SK-N-SH (cell line): ENCODE results near the gene COL24A1. TPM values are rescaled to one million over a fixed set of nuclear protein-coding genes. Genes with fewer than 3 reads are reported as not detected.

Experiments
- CTCF ChIA-PET: fragments of 300-600, 350-600 bp; formaldehyde crosslinking; extraction: SDS; loops from one replicate; lab custom pipeline; 2021; lab: Yijun Ruan, JAX
- POLR2A ChIA-PET: fragments of 350-600 bp; sonication (Branson Sonifier 250); formaldehyde crosslinking; extraction: SDS; loops from one replicate; lab custom pipeline; 2020; ENCODE audit warnings: antibody characterized with exemption, inconsistent platforms; lab: Yijun Ruan, JAX
- DNase-seq: peaks from one replicate; pipeline ENCODE4 v3.0.0; 2012
- H2AFZ ChIP-seq: fragments of 200-600 bp; sonication (generic); 2 replicates; pipeline ENCODE4 v1.8.1; 2016; ENCODE audit warnings: antibody characterized with exemption, mild to moderate bottlenecking, low read depth
- H3F3A ChIP-seq: fragments of 200-600 bp; sonication (generic); replicated peaks from 2 replicates; pipeline ENCODE3; 2016; ENCODE audit warnings: antibody characterized with exemption, mild to moderate bottlenecking; ENCODE audit not compliant: insufficient read depth
- H3K27ac ChIP-seq, 2 experiments: fragments of 200-500 bp in 1 of 2; fragments of 200-600 bp in 1 of 2; sonication (Bioruptor generic) in 1 of 2; sonication (generic), shearing (Covaris generic) in 1 of 2; 2 replicates each; pipeline versions ENCODE4 v1.5.1 to v1.6.1; 2014 to 2016; ENCODE audit warnings: low read depth in 2 of 2, inconsistent platforms in 1 of 2, low read length in 1 of 2, mild to moderate bottlenecking in 1 of 2, mixed read lengths in 1 of 2
- H3K27me3 ChIP-seq: fragments of 200-600 bp; sonication (generic), shearing (Covaris generic); 2 replicates; pipeline ENCODE4 v1.6.1; 2016; ENCODE audit warnings: mixed run types; ENCODE audit not compliant: insufficient read depth
- H3K36me3 ChIP-seq, 2 experiments: fragments of 200-500 bp in 1 of 2; fragments of 200-600 bp in 1 of 2; sonication (Bioruptor generic) in 1 of 2; sonication (generic) in 1 of 2; replicated peaks in 1 of 2; 2 replicates each; pipeline versions ENCODE3 to v1.5.1; 2014 to 2016; ENCODE audit warnings: low read length in 1 of 2, mild to moderate bottlenecking in 1 of 2; ENCODE audit not compliant: insufficient read depth in 2 of 2, control insufficient read depth in 1 of 2
- H3K4me1 ChIP-seq, 2 experiments: fragments of 200-500 bp in 1 of 2; fragments of 200-600 bp in 1 of 2; sonication (Bioruptor generic) in 1 of 2; sonication (generic), shearing (Covaris generic) in 1 of 2; 2 replicates each; pipeline versions ENCODE4 v1.5.1 to v1.6.1; 2014 to 2016; ENCODE audit warnings: low read depth in 1 of 2, low read length in 1 of 2, mixed run types in 1 of 2; ENCODE audit not compliant: insufficient read depth in 2 of 2, control insufficient read depth in 1 of 2
- H3K4me2 ChIP-seq: fragments of 200-600 bp; sonication (generic), shearing (Covaris generic); 2 replicates; pipeline ENCODE4 v1.6.1; 2017; ENCODE audit warnings: mixed run types
- H3K4me3 ChIP-seq, 2 experiments: fragments of 200-500 bp in 1 of 2; fragments of 200-600 bp in 1 of 2; sonication (Bioruptor generic) in 1 of 2; sonication (generic), shearing (Covaris generic) in 1 of 2; 2 replicates each; pipeline versions ENCODE4 v1.5.1 to v1.8.1; 2014 to 2016; ENCODE audit warnings: low read depth in 2 of 2, inconsistent platforms in 1 of 2, low read length in 1 of 2, mild to moderate bottlenecking in 1 of 2, mixed read lengths in 1 of 2, moderate library complexity in 1 of 2
- H3K79me2 ChIP-seq: fragments of 200-600 bp; sonication (generic); 2 replicates; pipeline ENCODE4 v1.8.1; 2017; ENCODE audit warnings: mild to moderate bottlenecking; ENCODE audit not compliant: insufficient read depth
- H3K9ac ChIP-seq: fragments of 200-600 bp; sonication (generic); 2 replicates; pipeline ENCODE4 v1.6.1; 2017; ENCODE audit warnings: mixed run types
- H3K9me2 ChIP-seq: fragments of 200-600 bp; sonication (generic); 2 replicates; pipeline ENCODE4 v1.6.1; 2017; ENCODE audit warnings: mixed run types
- H3K9me3 ChIP-seq: fragments of 200-600 bp; sonication (generic); 2 replicates; pipeline ENCODE4 v1.6.1; 2017; ENCODE audit warnings: mixed run types, mild to moderate bottlenecking, moderate library complexity
- H4K20me1 ChIP-seq: fragments of 200-600 bp; sonication (generic); 2 replicates; pipeline ENCODE4 v1.6.1; 2017; ENCODE audit warnings: mild to moderate bottlenecking, mixed run types; ENCODE audit not compliant: insufficient read depth
- CTCF ChIP-seq: fragments of 200-600 bp; sonication (generic); IDR thresholded peaks from 2 replicates; pipeline ENCODE4 v1.6.1; 2017; ENCODE audit warnings: antibody characterized with exemption, mild to moderate bottlenecking, moderate library complexity
- EP300 ChIP-seq, 2 experiments: IDR thresholded peaks; 2 replicates each; pipeline versions ENCODE4 v1.4.0 to v1.6.1; 2012; ENCODE audit warnings: borderline replicate concordance in 1 of 2, low read depth in 1 of 2, low read length in 1 of 2
- EZH2phosphoT487 ChIP-seq: fragments of 200-600 bp; sonication (generic); IDR thresholded peaks from 2 replicates; pipeline ENCODE4 v1.6.1; 2017; ENCODE audit warnings: low read depth, mixed run types, mild to moderate bottlenecking, antibody characterized with exemption, moderate library complexity, borderline replicate concordance
- FOXJ3 ChIP-seq: sonication (generic); formaldehyde crosslinking; IDR thresholded peaks from 2 replicates; pipeline ENCODE4 v1.5.1; 2020; ENCODE audit warnings: mild to moderate bottlenecking, missing genetic modification reagents
- GATA2 ChIP-seq: sonication (generic); formaldehyde crosslinking; IDR thresholded peaks from 2 replicates; pipeline ENCODE4 v1.5.0; 2020; ENCODE audit warnings: mild to moderate bottlenecking, missing genetic modification reagents
- MAX ChIP-seq: IDR thresholded peaks from 2 replicates; pipeline ENCODE4 v1.4.0; 2012; ENCODE audit warnings: low read depth
- MEF2A ChIP-seq: IDR thresholded peaks from 2 replicates; pipeline ENCODE4 v1.4.0; 2012; ENCODE audit warnings: low read depth, borderline replicate concordance
- PBX3 ChIP-seq: IDR thresholded peaks from 2 replicates; pipeline ENCODE4; 2012
- RAD21 ChIP-seq: IDR thresholded peaks from 2 replicates; pipeline ENCODE4 v1.6.1; 2012; ENCODE audit warnings: mild to moderate bottlenecking, low read length
- RCOR1 ChIP-seq: fragments of 150-350 bp; IDR thresholded peaks from 2 replicates; pipeline ENCODE4 v1.6.1; 2017; ENCODE audit warnings: antibody characterized with exemption, low read length
- RFX5 ChIP-seq: IDR thresholded peaks from 2 replicates; pipeline ENCODE4 v1.6.1; 2012; ENCODE audit warnings: mild to moderate bottlenecking, improper control_type of control experiment, low read length
- SIN3A ChIP-seq: IDR thresholded peaks from 2 replicates; pipeline ENCODE4 v1.6.1; 2012; ENCODE audit warnings: low read depth, mild to moderate bottlenecking, low read length, moderate library complexity, borderline replicate concordance
- SMC3 ChIP-seq: IDR thresholded peaks from 2 replicates; pipeline ENCODE4 v1.6.1; 2012; ENCODE audit warnings: low read depth, low read length, improper control_type of control experiment
- TEAD4 ChIP-seq: IDR thresholded peaks from 2 replicates; pipeline ENCODE4 v1.4.0; 2012; ENCODE audit warnings: mild to moderate bottlenecking, borderline replicate concordance; ENCODE audit not compliant: insufficient read depth
- USF2 ChIP-seq: fragments of 150-350 bp; IDR thresholded peaks from 2 replicates; pipeline ENCODE4 v1.6.1; 2017; ENCODE audit warnings: antibody characterized with exemption, low read length, low read depth, borderline replicate concordance
- WGBS: methylation state at CpG from one replicate; pipeline ENCODE4 v1.1.6; 2017; ENCODE audit warnings: low lambda C conversion rate; 5-methylcytosine and 5-hydroxymethylcytosine counted together
- polyA plus RNA-seq, 3 experiments: library from polyadenylated mRNA; depleted of rRNA; stranded (reverse); fragments of >200 nt; gene quantifications; 2 replicates each; pipeline ENCODE4 v1.2.3, GENCODE V29; 2012

COL24A1 gene
- polyA plus RNA-seq, 1 of the 3 experiments (the other 2 are of a cell fraction), result not detected

GRCh38 chr1:85746777-85747176 is 409.8 kb downstream of the COL24A1 start:
- CTCF ChIA-PET, result no interaction called here

GRCh38 chr1:85743814-85744213 is 412.8 kb downstream of the COL24A1 start:
- POLR2A ChIA-PET, result no interaction called here
- H3K4me2 ChIP-seq, result no peak overlapping the region
- H3K4me1 ChIP-seq, result no peaks in the 10 kb centered on the region
- no peak overlapping the region for H3K27ac ChIP-seq
- no peaks in the 10 kb centered on the region for H3K27me3 ChIP-seq
- H3K9ac ChIP-seq, result no peak overlapping the region
- no peaks in the 10 kb centered on the region for H3K79me2 ChIP-seq
- H3K9me2 ChIP-seq, result no peaks in the 10 kb centered on the region
- 14% methylated on average over 3 of the region's 3 CpGs for WGBS
- no peaks in the 10 kb centered on the region for H3K36me3 ChIP-seq
- no peak for DNase-seq
- H3K4me3 ChIP-seq, result no peak overlapping the region
- no peak for TF ChIP-seq FOXJ3 (CRISPR knock-in tag)
- no peak for TF ChIP-seq CTCF
- no peak for TF ChIP-seq TEAD4
- no peak for TF ChIP-seq RAD21
- no peak for TF ChIP-seq SMC3
- TF ChIP-seq MAX, result no peak
- no peak for TF ChIP-seq SIN3A
- no peak for TF ChIP-seq RFX5
- no peak for TF ChIP-seq PBX3
- TF ChIP-seq GATA2, result no peak
- no peak for TF ChIP-seq EZH2phosphoT487
- no peak for TF ChIP-seq MEF2A
- no peak for TF ChIP-seq EP300 (IDR thresholded peaks at IDR 0.05; ENCODE audit: borderline replicate concordance in 1 of 2, low read depth in 1 of 2, low read length in 1 of 2)
- no peak for TF ChIP-seq RCOR1
- TF ChIP-seq, all 33 proteins: peak for 0
- Histone ChIP-seq H3K9me3 (no peaks in the 10 kb centered on the region), H3F3A (no peaks in the 10 kb centered on the region), H2AFZ (no peak overlapping the region), H4K20me1 (no peaks in the 10 kb centered on the region)
- CTCF ChIA-PET, result interaction anchor here (0.9 kb wide), 1 partner anchor 51 kb away, joined by 3 read pairs; no protein-coding TSS in a partner anchor

More at GRCh38 chr1:85746777-85747176, 409.8 kb downstream of the COL24A1 start:
- H3K27ac ChIP-seq, result no peak overlapping the region
- DNase-seq, result no peak
- no peaks in the 10 kb centered on the region for H3K79me2 ChIP-seq
- H3K4me1 ChIP-seq, result no peaks in the 10 kb centered on the region
- H3F3A ChIP-seq, result no peaks in the 10 kb centered on the region
- TF ChIP-seq MEF2A (no peak), USF2 (no peak), CTCF (0 out of 2 replicates have a peak, but pooled peaks have one; percentile 9)
- no peaks in the 10 kb centered on the region for H3K27me3 ChIP-seq
- H4K20me1 ChIP-seq, result no peaks in the 10 kb centered on the region
- no peak overlapping the region for H3K4me3 ChIP-seq
- no peak overlapping the region for H3K9ac ChIP-seq
- no peaks in the 10 kb centered on the region for H3K9me3 ChIP-seq
- no peaks in the 10 kb centered on the region for H3K9me2 ChIP-seq
- no peak overlapping the region for H3K4me2 ChIP-seq
- H3K36me3 ChIP-seq, result no peaks in the 10 kb centered on the region
- no peak overlapping the region for H2AFZ ChIP-seq
- POLR2A ChIA-PET, result no interaction called here
- WGBS, result 47% methylated on average over 3 of the region's 3 CpGs
